MM.1S (cell line): ENCODE data around the gene STYXL1.

Experiments used
- DNase-seq: peaks from one replicate; pipeline ENCODE4 v3.0.0-alpha.2; 2015
- H2AFZ ChIP-seq: fragments of 300-600 bp; sonication (generic); 2 replicates; pipeline ENCODE4 v1.6.0; 2016; ENCODE audit warnings: antibody characterized with exemption, low read length
- H3F3A ChIP-seq: fragments of 300-600 bp; sonication (generic); 2 replicates; pipeline ENCODE4 v1.6.1; 2016; ENCODE audit warnings: mild to moderate bottlenecking, antibody characterized with exemption, low read length, moderate library complexity, mixed read lengths; ENCODE audit not compliant: insufficient read depth
- H3K27ac ChIP-seq: fragments of 300-600 bp; sonication (generic); 2 replicates; pipeline ENCODE4 v1.5.1; 2016; ENCODE audit warnings: mild to moderate bottlenecking, low read length
- H3K27me3 ChIP-seq: fragments of 300-600 bp; sonication (generic); replicated peaks from 2 replicates; pipeline ENCODE4 v1.6.0; 2016; ENCODE audit warnings: low read length; ENCODE audit not compliant: insufficient read depth
- H3K36me3 ChIP-seq: fragments of 300-600 bp; sonication (generic); replicated peaks from 2 replicates; pipeline ENCODE4 v1.6.1; 2016; ENCODE audit warnings: mild to moderate bottlenecking, low read length, mixed read lengths; ENCODE audit not compliant: insufficient read depth
- H3K4me1 ChIP-seq: fragments of 300-600 bp; sonication (generic); 2 replicates; pipeline ENCODE4 v1.6.1; 2016; ENCODE audit warnings: low read length, mixed read lengths
- H3K4me2 ChIP-seq: fragments of 300-600 bp; sonication (generic); 2 replicates; pipeline ENCODE4 v1.6.0; 2016; ENCODE audit warnings: low read depth, low read length
- H3K4me3 ChIP-seq: fragments of 300-600 bp; sonication (generic); 2 replicates; pipeline ENCODE4 v1.5.1; 2016; ENCODE audit warnings: low read length, mixed read lengths
- H3K79me2 ChIP-seq: fragments of 300-600 bp; sonication (generic); 2 replicates; pipeline ENCODE4 v1.6.1; 2016; ENCODE audit warnings: mixed run types, low read length, mixed read lengths
- H3K9ac ChIP-seq: fragments of 300-600 bp; sonication (generic); 2 replicates; pipeline ENCODE4 v1.6.1; 2016; ENCODE audit warnings: low read length, mixed read lengths
- H3K9me2 ChIP-seq: fragments of 300-600 bp; sonication (generic); replicated peaks from 2 replicates; pipeline ENCODE4 v1.6.1; 2016; ENCODE audit warnings: mild to moderate bottlenecking, low read length, mixed read lengths; ENCODE audit not compliant: insufficient read depth
- H3K9me3 ChIP-seq: fragments of 300-600 bp; sonication (generic); replicated peaks from 2 replicates; pipeline ENCODE4 v1.6.1; 2016; ENCODE audit warnings: mild to moderate bottlenecking, low read length, mixed read lengths; ENCODE audit not compliant: insufficient read depth
- H4K20me1 ChIP-seq: fragments of 300-600 bp; sonication (generic); 2 replicates; pipeline ENCODE4 v1.6.1; 2016; ENCODE audit warnings: mild to moderate bottlenecking, low read length, moderate library complexity, mixed read lengths; ENCODE audit not compliant: insufficient read depth
- CTCF ChIP-seq: fragments of 300-600 bp; sonication (generic); IDR thresholded peaks from 2 replicates; pipeline ENCODE4 v1.5.1; 2016; ENCODE audit warnings: antibody characterized with exemption, low read length, mixed read lengths
- EZH2 ChIP-seq: fragments of 300-600 bp; sonication (generic); optimal IDR thresholded peaks from 2 replicates; pipeline ENCODE3; 2017; ENCODE audit warnings: low read depth, mild to moderate bottlenecking, antibody characterized with exemption, low read length, mixed read lengths
- EZH2phosphoT487 ChIP-seq: fragments of 300-600 bp; sonication (generic); IDR thresholded peaks from 2 replicates; pipeline ENCODE4 v1.6.1; 2018; ENCODE audit warnings: antibody characterized with exemption, low read length

Gene STYXL1

GRCh38 chr7:75957021-75957736 lies 90.6 kb downstream of the STYXL1 start:
- H3K4me3 ChIP-seq, result no peak overlapping the region
- no peaks in the 10 kb centered on the region for H3K79me2 ChIP-seq
- H4K20me1 ChIP-seq, result no peaks in the 10 kb centered on the region
- H3F3A ChIP-seq, result no peaks in the 10 kb centered on the region
- DNase-seq, result no peak
- H3K9me2 ChIP-seq, result no peaks in the 10 kb centered on the region
- no peaks in the 10 kb centered on the region for H3K36me3 ChIP-seq
- no peaks in the 10 kb centered on the region for H3K4me1 ChIP-seq
- TF ChIP-seq CTCF (no peak), EZH2 (no peak)
- no peak overlapping the region for H3K9ac ChIP-seq
- H3K27ac ChIP-seq, result no peak overlapping the region
- H3K4me2 ChIP-seq, result no peak overlapping the region
- no peaks in the 10 kb centered on the region for H3K27me3 ChIP-seq
- H3K9me3 ChIP-seq, result no peaks in the 10 kb centered on the region
- no peak overlapping the region for H2AFZ ChIP-seq

DNA sequence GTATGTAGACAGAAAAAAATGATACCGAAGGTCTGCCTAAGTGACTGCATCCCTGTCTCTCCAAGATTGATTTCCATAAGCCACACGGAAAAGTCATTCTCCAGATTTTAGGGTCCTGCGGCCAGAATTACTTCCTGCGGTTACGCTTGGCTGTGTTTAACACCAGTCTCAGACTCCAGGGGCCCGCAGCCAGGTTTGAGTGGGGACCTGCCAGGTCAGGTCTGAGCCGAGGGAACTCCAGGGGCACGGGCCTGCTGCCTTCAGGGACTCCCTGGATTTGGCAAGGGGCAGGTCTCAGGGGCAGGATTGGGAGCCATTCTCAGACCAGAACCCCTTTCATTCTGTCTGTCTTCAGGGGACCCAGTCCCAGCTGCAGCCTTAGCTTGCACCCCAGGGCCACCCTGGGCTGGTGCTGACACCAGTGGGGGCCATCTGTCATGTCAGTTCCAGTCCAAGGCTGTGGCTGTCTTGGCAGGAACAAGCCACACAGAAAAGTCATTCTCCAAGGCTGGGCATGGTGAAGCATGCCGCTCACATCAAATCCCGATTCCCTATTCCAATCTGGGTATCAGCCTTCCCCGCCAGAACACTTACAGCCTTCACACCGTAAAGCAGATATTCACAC lies 92.4 kb downstream of the STYXL1 start:
- H3K4me3 ChIP-seq, result no peak overlapping the region
- no peak overlapping the region for H2AFZ ChIP-seq
- DNase-seq, result no peak
- H3K4me1 ChIP-seq, result no peaks in the 10 kb centered on the region
- H4K20me1 ChIP-seq, result no peaks in the 10 kb centered on the region
- H3F3A ChIP-seq, result no peaks in the 10 kb centered on the region
- no peaks in the 10 kb centered on the region for H3K79me2 ChIP-seq
- H3K27me3 ChIP-seq, result no peaks in the 10 kb centered on the region
- TF ChIP-seq EZH2phosphoT487, result no peak
- no peak for TF ChIP-seq CTCF
- no peak for TF ChIP-seq EZH2
- H3K27ac ChIP-seq, result no peak overlapping the region
- H3K9me3 ChIP-seq, result no peaks in the 10 kb centered on the region
- no peak overlapping the region for H3K9ac ChIP-seq
- H3K9me2 ChIP-seq, result no peaks in the 10 kb centered on the region
- H3K4me2 ChIP-seq, result no peak overlapping the region
- H3K36me3 ChIP-seq, result no peaks in the 10 kb centered on the region

DNA sequence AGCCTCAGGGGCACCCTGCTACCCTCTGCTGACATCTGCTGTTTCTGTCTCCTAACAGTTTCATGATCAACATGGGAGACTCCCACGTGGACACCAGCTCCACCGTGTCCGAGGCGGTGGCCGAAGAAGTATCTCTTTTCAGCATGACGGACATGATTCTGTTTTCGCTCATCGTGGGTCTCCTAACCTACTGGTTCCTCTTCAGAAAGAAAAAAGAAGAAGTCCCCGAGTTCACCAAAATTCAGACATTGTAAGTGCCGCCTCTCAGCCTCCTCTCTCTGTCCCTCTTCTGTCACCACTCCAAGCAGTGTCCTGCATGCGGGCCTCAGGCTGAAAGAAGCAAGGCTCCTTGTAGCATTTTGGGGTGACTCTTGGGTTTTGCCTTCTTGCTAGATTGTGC lies 93.9 kb downstream of the STYXL1 start:
- Histone ChIP-seq H3K9me3 (no peaks in the 10 kb centered on the region), H4K20me1 (no peaks in the 10 kb centered on the region), H3K4me2 (no peak overlapping the region), H3K79me2 (no peaks in the 10 kb centered on the region), H3K4me1 (no peaks in the 10 kb centered on the region), H3F3A (no peaks in the 10 kb centered on the region), H3K27me3 (no peaks in the 10 kb centered on the region), H3K9ac (no peak overlapping the region), H3K27ac (no peak overlapping the region), H3K36me3 (no peaks in the 10 kb centered on the region), H2AFZ (no peak overlapping the region), H3K4me3 (no peak overlapping the region), H3K9me2 (no peaks in the 10 kb centered on the region)
- TF ChIP-seq EZH2phosphoT487, result no peak
- TF ChIP-seq CTCF, result no peak
- no peak for TF ChIP-seq EZH2
- no peak for DNase-seq
